Chondrocyte (in vitro differentiated cells): ENCODE measurements around the gene CLIC5. TPM values are rescaled to one million over a fixed set of nuclear protein-coding genes. Genes with fewer than 3 reads are reported as not detected.

Experiments
- DNase-seq: peaks from one replicate; pipeline ENCODE4 v3.0.0; 2021; ENCODE audit warnings: mixed read lengths, low spot score
- H3K27ac Mint-ChIP-seq: one replicate; pipeline ENCODE4 v1.8.0; 2021; ENCODE audit warnings: mild to moderate bottlenecking, moderate library complexity, mixed read lengths; ENCODE audit not compliant: unreplicated experiment
- H3K27me3 Mint-ChIP-seq: 2 replicates; pipeline ENCODE4 v1.8.0; 2021; ENCODE audit warnings: low read depth, mixed read lengths
- H3K36me3 Mint-ChIP-seq: 2 replicates; pipeline ENCODE4 v1.8.0; 2021; ENCODE audit warnings: low read depth, mixed read lengths
- H3K4me1 Mint-ChIP-seq: 2 replicates; pipeline ENCODE4 v1.8.0; 2021; ENCODE audit warnings: low read depth, mild to moderate bottlenecking, mixed read lengths
- H3K4me3 Mint-ChIP-seq: one replicate; pipeline ENCODE4 v1.8.0; 2021; ENCODE audit warnings: mild to moderate bottlenecking, moderate library complexity, mixed read lengths; ENCODE audit not compliant: unreplicated experiment
- H3K9me3 Mint-ChIP-seq: 2 replicates; pipeline ENCODE4 v1.8.0; 2021; ENCODE audit warnings: low read depth, mixed read lengths
- CTCF ChIP-seq: fragments of 200-600 bp; sonication (generic); IDR thresholded peaks from 2 replicates; pipeline ENCODE4 v1.5.0; 2021; ENCODE audit warnings: antibody characterized with exemption, mild to moderate bottlenecking, moderate library complexity
- total RNA-seq: library from RNA; stranded (reverse); gene quantifications from 3 replicates; pipeline ENCODE4 v1.2.1, GENCODE V29; 2021

The CLIC5 gene
- total RNA-seq, 1 donor from 2014 or later, result not detected

GRCh38 chr6:45961125-45961524 is 54.5 kb downstream of the CLIC5 start:
- DNase-seq, result no peak
- no peak for TF ChIP-seq CTCF
- peaks cover 7% of the 10 kb centered on the region for H3K9me3 Mint-ChIP-seq
- H3K36me3 Mint-ChIP-seq, result peaks cover 1% of the 10 kb centered on the region
- peaks cover 21% of the 10 kb centered on the region for H3K4me1 Mint-ChIP-seq
- H3K27me3 Mint-ChIP-seq, result no peaks in the 10 kb centered on the region
- no peak overlapping the region for H3K27ac Mint-ChIP-seq
- H3K4me3 Mint-ChIP-seq, result no peak overlapping the region

GRCh38 chr6:45959534-45960145 is 56.0 kb downstream of the CLIC5 start:
- Mint-ChIP-seq H3K27ac (peak overlapping the region; percentile 17), H3K36me3 (peaks cover 1% of the 10 kb centered on the region), H3K9me3 (peaks cover 7% of the 10 kb centered on the region), H3K4me1 (peaks cover 8% of the 10 kb centered on the region), H3K27me3 (no peaks in the 10 kb centered on the region), H3K4me3 (no peak overlapping the region)
- TF ChIP-seq CTCF, result no peak
- no peak for DNase-seq

- H3K36me3 Mint-ChIP-seq, result peaks cover 6% of the 10 kb centered on the region
- H3K27me3 Mint-ChIP-seq, result peaks cover 6% of the 10 kb centered on the region
- no peak overlapping the region for H3K4me3 Mint-ChIP-seq
- no peak overlapping the region for H3K27ac Mint-ChIP-seq
- TF ChIP-seq CTCF, result no peak
- peaks cover 14% of the 10 kb centered on the region for H3K4me1 Mint-ChIP-seq
- no peak for DNase-seq
- H3K9me3 Mint-ChIP-seq, result no peaks in the 10 kb centered on the region
Observed at GRCh38 chr6:45956663-45957062, 59.0 kb downstream of the CLIC5 start.

GRCh38 chr6:45956176-45956575 is 59.5 kb downstream of the CLIC5 start:
- no peak for TF ChIP-seq CTCF
- H3K4me1 Mint-ChIP-seq, result peaks cover 18% of the 10 kb centered on the region
- no peak overlapping the region for H3K4me3 Mint-ChIP-seq

GRCh38 chr6:45955597-45955996 is 60.1 kb downstream of the CLIC5 start:
- Mint-ChIP-seq H3K36me3 (peaks cover 6% of the 10 kb centered on the region), H3K27me3 (peaks cover 6% of the 10 kb centered on the region), H3K27ac (no peak overlapping the region), H3K4me3 (no peak overlapping the region), H3K4me1 (peaks cover 19% of the 10 kb centered on the region), H3K9me3 (no peaks in the 10 kb centered on the region)
- DNase-seq, result no peak
- TF ChIP-seq CTCF, result no peak

More at GRCh38 chr6:45956176-45956575, 59.5 kb downstream of the CLIC5 start:
- no peak overlapping the region for H3K27ac Mint-ChIP-seq
- no peak for DNase-seq
- peaks cover 6% of the 10 kb centered on the region for H3K27me3 Mint-ChIP-seq
- H3K36me3 Mint-ChIP-seq, result peaks cover 6% of the 10 kb centered on the region
- H3K9me3 Mint-ChIP-seq, result no peaks in the 10 kb centered on the region
